HCT116 (cell line): ENCODE data around the gene CES1. TPM values are rescaled to one million over a fixed set of nuclear protein-coding genes. Genes with fewer than 3 reads are reported as not detected.

Experiments
- ATAC-seq: fragments of 200-7000 bp; cut with Tn5 transposase; 2 replicates; pipeline ENCODE4 v1.9.1; 2020; ENCODE audit warnings: mild to moderate bottlenecking, moderate library complexity
- BruUV-seq: library from RNA; stranded (reverse); fragments of 400-500 nt; replicated peaks from 2 replicates; lab custom pipeline; 2021; lab: Mats Ljungman, UMichigan
- CTCF ChIA-PET: fragments of 300-600 bp; sonication (Branson Sonifier 250); formaldehyde crosslinking; loops from one replicate; lab custom pipeline; 2021; ENCODE audit warnings: antibody characterized with exemption; lab: Charles Lee
- POLR2A ChIA-PET: fragments of 300-600, 350-600 bp; sonication (Branson Sonifier 250); formaldehyde crosslinking; loops from one replicate; lab custom pipeline; 2021; ENCODE audit warnings: antibody characterized with exemption; lab: Charles Lee
- RAD21 ChIA-PET, 2 experiments: fragments of 300-600 bp; sonication (Branson Sonifier 250); formaldehyde crosslinking; loops; one replicate each; lab custom pipeline; 2023; ENCODE audit warnings: low total read pairs in 2 of 2; ENCODE audit not compliant: uncharacterized antibody in 2 of 2, unreplicated experiment in 2 of 2, low non-redundant PET in 1 of 2; lab: Charles Lee
- DNase-seq: peaks from one replicate; pipeline ENCODE4 v3.0.0-alpha.2; 2010; ENCODE audit warnings: low read depth, low spot score
- H2AFZ ChIP-seq: fragments of 200-600 bp; shearing (Covaris generic), sonication (generic); 2 replicates; pipeline ENCODE4 v1.6.1; 2017; ENCODE audit warnings: low read depth, mixed run types, mixed read lengths, antibody characterized with exemption, low read length; ENCODE audit not compliant: poor library complexity, severe bottlenecking
- H3K27ac ChIP-seq: 2 replicates; pipeline ENCODE4 v1.5.1; 2012; ENCODE audit warnings: low read depth, low read length
- H3K27me3 ChIP-seq: fragments of 200-600 bp; sonication (generic); 2 replicates; pipeline ENCODE4 v1.6.1; 2016; ENCODE audit warnings: mixed run types, low read length, mixed read lengths; ENCODE audit not compliant: insufficient read depth
- H3K36me3 ChIP-seq, 2 experiments: fragments of 200-500 bp in 1 of 2; fragments of 200-600 bp in 1 of 2; sonication (Bioruptor generic) in 1 of 2; sonication (generic) in 1 of 2; 2 replicates each; pipeline versions ENCODE4 v1.5.1 to v1.6.1; 2014 to 2016; ENCODE audit warnings: low read length in 2 of 2, inconsistent platforms in 1 of 2, mixed read lengths in 1 of 2, mixed run types in 1 of 2; ENCODE audit not compliant: insufficient read depth in 2 of 2, control insufficient read depth in 1 of 2
- H3K4me1 ChIP-seq, 2 experiments: fragments of 200-600 bp in 1 of 2; sonication (generic) in 1 of 2; 2 replicates each; pipeline versions ENCODE4 v1.5.1 to v1.6.1; 2012 to 2017; ENCODE audit warnings: low read length in 2 of 2, inconsistent platforms in 1 of 2, mild to moderate bottlenecking in 1 of 2, mixed read lengths in 1 of 2, mixed run types in 1 of 2, moderate library complexity in 1 of 2; ENCODE audit not compliant: insufficient read depth in 2 of 2, control insufficient read depth in 1 of 2
- H3K4me2 ChIP-seq: fragments of 200-600 bp; sonication (generic); 2 replicates; pipeline ENCODE4 v1.6.1; 2017; ENCODE audit warnings: mixed run types, low read length, mixed read lengths
- H3K4me3 ChIP-seq, 2 experiments: fragments of 200-600 bp in 1 of 2; sonication (generic) in 1 of 2; replicated peaks in 1 of 2; 2 replicates each; pipeline ENCODE4 v1.5.1; 2011 to 2016; ENCODE audit warnings: low read length in 2 of 2, control low read depth in 1 of 2, low read depth in 1 of 2, mild to moderate bottlenecking in 1 of 2, mixed read lengths in 1 of 2, mixed run types in 1 of 2
- H3K79me2 ChIP-seq: fragments of 200-600 bp; sonication (generic); 2 replicates; pipeline ENCODE4 v1.6.1; 2017; ENCODE audit warnings: mild to moderate bottlenecking, mixed run types, low read length, moderate library complexity, mixed read lengths; ENCODE audit not compliant: insufficient read depth
- H3K9ac ChIP-seq: fragments of 200-600 bp; sonication (generic); 2 replicates; pipeline ENCODE4 v1.6.1; 2016; ENCODE audit warnings: low read length, mixed read lengths
- H3K9me2 ChIP-seq: fragments of 200-600 bp; sonication (generic), shearing (Covaris generic); 2 replicates; pipeline ENCODE4 v1.6.1; 2017; ENCODE audit warnings: mixed run types, mild to moderate bottlenecking, moderate library complexity; ENCODE audit not compliant: insufficient read depth
- H3K9me3 ChIP-seq, 2 experiments: fragments of 200-500 bp in 1 of 2; fragments of 200-600 bp in 1 of 2; sonication (Bioruptor generic) in 1 of 2; sonication (generic) in 1 of 2; 2 replicates each; pipeline ENCODE4 v1.6.1; 2014 to 2017; ENCODE audit warnings: low read length in 2 of 2, mixed read lengths in 2 of 2, inconsistent platforms in 1 of 2, low read depth in 1 of 2, mild to moderate bottlenecking in 1 of 2, mixed run types in 1 of 2, moderate library complexity in 1 of 2; ENCODE audit not compliant: control insufficient read depth in 1 of 2, insufficient read depth in 1 of 2
- H4K20me1 ChIP-seq: fragments of 200-600 bp; sonication (generic), shearing (Covaris generic); 2 replicates; pipeline ENCODE4 v1.6.1; 2017; ENCODE audit warnings: mixed run types, mild to moderate bottlenecking, moderate library complexity; ENCODE audit not compliant: insufficient read depth
- CBX3 ChIP-seq: IDR thresholded peaks from 2 replicates; pipeline ENCODE4 v1.6.1; 2012; ENCODE audit warnings: low read depth
- CEBPB ChIP-seq: IDR thresholded peaks from 2 replicates; pipeline ENCODE4 v1.6.1; 2012; ENCODE audit warnings: low read depth
- EGR1 ChIP-seq: IDR thresholded peaks from 2 replicates; pipeline ENCODE4 v1.6.1; 2012; ENCODE audit warnings: low read depth
- ELF1 ChIP-seq: IDR thresholded peaks from 2 replicates; pipeline ENCODE4 v1.6.1; 2012; ENCODE audit warnings: low read depth, borderline replicate concordance
- EZH2 ChIP-seq: fragments of 200-600 bp; sonication (generic); IDR thresholded peaks from 2 replicates; pipeline ENCODE4 v1.6.1; 2017; ENCODE audit warnings: antibody characterized with exemption, mixed run types
- EZH2phosphoT487 ChIP-seq: fragments of 200-600 bp; IDR thresholded peaks from 2 replicates; pipeline ENCODE4 v1.6.1; 2018; ENCODE audit warnings: antibody characterized with exemption, borderline replicate concordance
- FOSL1 ChIP-seq: IDR thresholded peaks from 2 replicates; pipeline ENCODE4 v1.6.1; 2012; ENCODE audit warnings: low read depth
- JUND ChIP-seq: IDR thresholded peaks from 2 replicates; pipeline ENCODE4 v1.6.1; 2012
- POLR2A ChIP-seq: IDR thresholded peaks from 2 replicates; pipeline ENCODE4 v1.7.0; 2011; ENCODE audit warnings: borderline replicate concordance; ENCODE audit not compliant: insufficient read depth, insufficient read length; ENCODE audit errors: extremely low read depth
- POLR2AphosphoS5 ChIP-seq: IDR thresholded peaks from 2 replicates; pipeline ENCODE4 v1.6.1; 2011; ENCODE audit warnings: mild to moderate bottlenecking, low read depth, low read length, moderate library complexity
- RAD21 ChIP-seq: IDR thresholded peaks from 2 replicates; pipeline ENCODE4 v1.6.1; 2012; ENCODE audit warnings: low read depth, mild to moderate bottlenecking
- SIN3A ChIP-seq: IDR thresholded peaks from 2 replicates; pipeline ENCODE4 v1.6.1; 2012; ENCODE audit warnings: low read depth
- SP1 ChIP-seq: IDR thresholded peaks from 2 replicates; pipeline ENCODE4 v1.6.1; 2012; ENCODE audit warnings: low read depth
- SRF ChIP-seq: IDR thresholded peaks from 2 replicates; pipeline ENCODE4 v1.6.1; 2012; ENCODE audit warnings: low read depth
- TCF7L2 ChIP-seq: IDR thresholded peaks from 2 replicates; pipeline ENCODE4 v1.7.0; 2011; ENCODE audit warnings: borderline replicate concordance, inconsistent platforms; ENCODE audit not compliant: insufficient read depth, insufficient read length; ENCODE audit errors: extremely low read depth
- YY1 ChIP-seq: IDR thresholded peaks from 2 replicates; pipeline ENCODE4 v1.6.1; 2011; ENCODE audit warnings: low read length, low read depth, moderate library complexity, mild to moderate bottlenecking; ENCODE audit not compliant: insufficient replicate concordance; ENCODE audit errors: extremely low read depth
- ZFX ChIP-seq: fragments of 450-650 bp; IDR thresholded peaks from 2 replicates; pipeline ENCODE4 v1.6.1; 2017
- ZNF274 ChIP-seq: fragments of 200-500 bp; sonication (Bioruptor generic); IDR thresholded peaks from 2 replicates; pipeline ENCODE4 v1.6.1; 2014; ENCODE audit warnings: mild to moderate bottlenecking, low read depth, low read length, inconsistent platforms
- intact Hi-C: fragments of 100-400 bp; cut with micrococcal nuclease; formaldehyde crosslinking; loops from 2 replicates; pipeline ENCODE4 v1.10.0; 2022
- total RNA-seq: library from RNA; stranded (reverse); gene quantifications from one replicate; pipeline ENCODE4 v1.2.1, GENCODE V29; 2021; ENCODE audit not compliant: unreplicated experiment
- TF ChIP-seq, protein P1 (sequence below): IDR thresholded peaks from 2 replicates; pipeline ENCODE4 v1.6.1; 2012
- TF ChIP-seq, protein P2 (sequence below), 3 experiments: fragments of 200-600 bp in 1 of 3; sonication (generic) in 1 of 3; IDR thresholded peaks in 2 of 3; conservative IDR thresholded peaks in 1 of 3; 2 replicates each; pipeline ENCODE4 v1.5.1; 2012 to 2017; ENCODE audit warnings: low read depth in 2 of 3, low read length in 2 of 3, antibody characterized with exemption in 1 of 3, borderline replicate concordance in 1 of 3, control low read depth in 1 of 3, mild to moderate bottlenecking in 1 of 3, mixed read lengths in 1 of 3, mixed run types in 1 of 3, moderate library complexity in 1 of 3; ENCODE audit not compliant: insufficient read depth in 1 of 3
- TF ChIP-seq, protein P3 (sequence below): IDR thresholded peaks from 2 replicates; pipeline ENCODE4 v1.6.1; 2012

Gene CES1
- total RNA-seq, 1 experiment from 2014 or later = 1.8 TPM

DNA sequence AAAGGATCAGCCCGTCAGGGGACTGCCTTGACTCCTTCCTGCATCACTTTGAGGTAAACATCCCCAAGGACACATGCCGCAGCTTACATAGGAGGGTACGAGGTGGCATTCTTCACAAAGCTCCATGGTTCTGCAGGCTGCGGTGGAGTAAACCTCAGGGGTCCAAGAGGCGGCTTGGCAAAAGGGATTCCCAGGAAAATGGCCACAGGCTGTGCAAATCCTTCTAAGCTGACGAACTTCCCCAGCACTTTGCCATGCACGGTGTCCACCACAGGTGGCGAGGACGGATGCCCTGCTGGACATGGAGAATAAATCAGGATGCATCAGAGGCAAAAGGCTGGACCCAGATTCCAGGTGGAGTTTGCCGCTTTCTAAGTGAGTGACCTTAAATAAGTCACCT is 4.2 kb downstream of the CES1 start:
- Histone ChIP-seq H3K9ac (no peak overlapping the region), H3K9me3 (no peaks in the 10 kb centered on the region), H3K36me3 (no peaks in the 10 kb centered on the region), H4K20me1 (no peaks in the 10 kb centered on the region), H3K4me2 (no peak overlapping the region), H3K27ac (no peak overlapping the region), H3K27me3 (peaks cover 14% of the 10 kb centered on the region), H3K4me3 (no peak overlapping the region), H2AFZ (no peak overlapping the region), H3K79me2 (no peaks in the 10 kb centered on the region), H3K9me2 (no peaks in the 10 kb centered on the region), H3K4me1 (no peaks in the 10 kb centered on the region)
- CTCF ChIA-PET = no interaction called here
- POLR2A ChIA-PET = no interaction called here
- no peak for TF ChIP-seq POLR2AphosphoS5
- no peak for TF ChIP-seq FOSL1
- TF ChIP-seq ELF1 = no peak
- TF ChIP-seq, protein P1, sequence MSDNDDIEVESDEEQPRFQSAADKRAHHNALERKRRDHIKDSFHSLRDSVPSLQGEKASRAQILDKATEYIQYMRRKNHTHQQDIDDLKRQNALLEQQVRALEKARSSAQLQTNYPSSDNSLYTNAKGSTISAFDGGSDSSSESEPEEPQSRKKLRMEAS = no peak
- TF ChIP-seq YY1 = no peak
- DNase-seq (no peak), ATAC-seq (no peak)
- RAD21 ChIA-PET = no interaction called here
- BruUV-seq = no TSS peak
- intact Hi-C loops = no loop called here

DNA sequence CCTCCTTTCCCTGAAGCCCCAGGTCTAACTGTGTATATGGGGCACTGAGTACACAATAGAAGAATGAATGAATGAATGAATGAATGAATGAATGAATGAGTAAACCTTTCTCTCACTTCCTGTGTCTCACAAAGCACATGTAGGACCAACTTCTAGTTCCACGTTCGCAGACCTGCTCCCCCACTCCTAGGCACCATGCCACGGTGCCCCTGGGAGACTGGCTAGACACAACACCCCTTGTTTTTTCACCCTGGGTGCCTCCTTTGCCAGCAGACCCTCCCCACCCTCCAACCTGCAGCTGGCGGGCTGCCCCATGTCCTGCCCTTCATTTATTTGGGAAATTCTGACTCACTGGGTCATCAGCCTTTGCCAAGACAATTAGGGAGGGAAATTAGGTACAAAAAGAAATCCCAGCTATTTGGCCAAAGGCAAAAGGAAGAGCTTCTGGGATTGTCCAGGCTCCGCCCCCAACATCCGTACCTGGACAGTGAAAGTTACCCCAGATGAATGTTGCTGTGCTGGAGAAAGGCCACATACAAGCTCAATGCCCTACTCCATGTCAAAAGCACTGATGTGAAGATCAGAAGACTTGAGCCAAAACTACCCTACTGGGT is 7.7 kb downstream of the CES1 start:
- H3K9me3 ChIP-seq = no peaks in the 10 kb centered on the region
- H3K9ac ChIP-seq = no peak overlapping the region
- DNase-seq = no peak
- TF ChIP-seq JUND = no peak
- TF ChIP-seq SRF = no peak
- no peak for TF ChIP-seq CEBPB
- TF ChIP-seq CBX3 = no peak
- TF ChIP-seq, protein P2, sequence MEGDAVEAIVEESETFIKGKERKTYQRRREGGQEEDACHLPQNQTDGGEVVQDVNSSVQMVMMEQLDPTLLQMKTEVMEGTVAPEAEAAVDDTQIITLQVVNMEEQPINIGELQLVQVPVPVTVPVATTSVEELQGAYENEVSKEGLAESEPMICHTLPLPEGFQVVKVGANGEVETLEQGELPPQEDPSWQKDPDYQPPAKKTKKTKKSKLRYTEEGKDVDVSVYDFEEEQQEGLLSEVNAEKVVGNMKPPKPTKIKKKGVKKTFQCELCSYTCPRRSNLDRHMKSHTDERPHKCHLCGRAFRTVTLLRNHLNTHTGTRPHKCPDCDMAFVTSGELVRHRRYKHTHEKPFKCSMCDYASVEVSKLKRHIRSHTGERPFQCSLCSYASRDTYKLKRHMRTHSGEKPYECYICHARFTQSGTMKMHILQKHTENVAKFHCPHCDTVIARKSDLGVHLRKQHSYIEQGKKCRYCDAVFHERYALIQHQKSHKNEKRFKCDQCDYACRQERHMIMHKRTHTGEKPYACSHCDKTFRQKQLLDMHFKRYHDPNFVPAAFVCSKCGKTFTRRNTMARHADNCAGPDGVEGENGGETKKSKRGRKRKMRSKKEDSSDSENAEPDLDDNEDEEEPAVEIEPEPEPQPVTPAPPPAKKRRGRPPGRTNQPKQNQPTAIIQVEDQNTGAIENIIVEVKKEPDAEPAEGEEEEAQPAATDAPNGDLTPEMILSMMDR (IDR thresholded peaks at IDR 0.05 in 2 of 3, conservative IDR thresholded peaks at IDR 0.05 in 1 of 3; ENCODE audit: borderline replicate concordance in 1 of 3, insufficient read depth in 1 of 3, low read depth in 2 of 3, low read length in 2 of 3) = no peak
- TF ChIP-seq EGR1 = no peak
- TF ChIP-seq, protein P3, sequence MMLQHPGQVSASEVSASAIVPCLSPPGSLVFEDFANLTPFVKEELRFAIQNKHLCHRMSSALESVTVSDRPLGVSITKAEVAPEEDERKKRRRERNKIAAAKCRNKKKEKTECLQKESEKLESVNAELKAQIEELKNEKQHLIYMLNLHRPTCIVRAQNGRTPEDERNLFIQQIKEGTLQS = no peak
- TF ChIP-seq FOSL1 = no peak
- no peak for TF ChIP-seq SP1
- no peak for TF ChIP-seq TCF7L2
- no peak for TF ChIP-seq EZH2
- TF ChIP-seq POLR2AphosphoS5 = no peak
- TF ChIP-seq SIN3A = no peak
- TF ChIP-seq POLR2A = no peak
- TF ChIP-seq EZH2phosphoT487 = no peak
- TF ChIP-seq RAD21 = no peak
- no peak for TF ChIP-seq ZFX
- TF ChIP-seq, protein P1 = no peak
- no peak for TF ChIP-seq ZNF274
- H3K79me2 ChIP-seq = no peaks in the 10 kb centered on the region
- POLR2A ChIA-PET = no interaction called here
- no peak overlapping the region for H3K4me2 ChIP-seq
- no TSS peak for BruUV-seq
- ATAC-seq = no peak
- no peak overlapping the region for H2AFZ ChIP-seq
- RAD21 ChIA-PET = no interaction called here
- no peak overlapping the region for H3K4me3 ChIP-seq
- no peaks in the 10 kb centered on the region for H3K4me1 ChIP-seq
- H3K27me3 ChIP-seq = peaks cover 19% of the 10 kb centered on the region
- H4K20me1 ChIP-seq = no peaks in the 10 kb centered on the region
- H3K9me2 ChIP-seq = no peaks in the 10 kb centered on the region
- intact Hi-C loops = no loop called here
- H3K36me3 ChIP-seq = no peaks in the 10 kb centered on the region
- no peak overlapping the region for H3K27ac ChIP-seq
- CTCF ChIA-PET = no interaction called here
